Measurements from ENCODE around the gene LILRB3.
"Not testable (repeated sequence)": the region's sequence is repeated elsewhere in the genome, so short reads cannot be mapped to it uniquely, and the experiment has no call there.

The LILRB3 gene

DNA sequence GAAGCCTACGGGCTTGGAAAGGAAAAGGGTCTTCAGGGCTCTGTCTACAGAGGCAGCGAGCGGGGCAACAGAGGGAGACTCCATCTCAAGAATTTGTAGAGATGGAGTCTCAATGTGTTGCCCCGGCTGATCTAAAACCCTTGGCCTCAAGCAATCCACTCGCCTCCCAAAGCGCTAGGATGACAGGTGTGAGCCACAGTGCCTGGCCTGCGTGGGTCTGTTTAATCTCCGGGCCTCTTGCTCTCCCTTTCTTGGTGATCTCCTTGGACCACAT lies 14.1 kb downstream of the LILRB3 start:
- no peak for DNase-seq (ENCODE audit: low read depth)
- TF ChIP-seq, protein P1, sequence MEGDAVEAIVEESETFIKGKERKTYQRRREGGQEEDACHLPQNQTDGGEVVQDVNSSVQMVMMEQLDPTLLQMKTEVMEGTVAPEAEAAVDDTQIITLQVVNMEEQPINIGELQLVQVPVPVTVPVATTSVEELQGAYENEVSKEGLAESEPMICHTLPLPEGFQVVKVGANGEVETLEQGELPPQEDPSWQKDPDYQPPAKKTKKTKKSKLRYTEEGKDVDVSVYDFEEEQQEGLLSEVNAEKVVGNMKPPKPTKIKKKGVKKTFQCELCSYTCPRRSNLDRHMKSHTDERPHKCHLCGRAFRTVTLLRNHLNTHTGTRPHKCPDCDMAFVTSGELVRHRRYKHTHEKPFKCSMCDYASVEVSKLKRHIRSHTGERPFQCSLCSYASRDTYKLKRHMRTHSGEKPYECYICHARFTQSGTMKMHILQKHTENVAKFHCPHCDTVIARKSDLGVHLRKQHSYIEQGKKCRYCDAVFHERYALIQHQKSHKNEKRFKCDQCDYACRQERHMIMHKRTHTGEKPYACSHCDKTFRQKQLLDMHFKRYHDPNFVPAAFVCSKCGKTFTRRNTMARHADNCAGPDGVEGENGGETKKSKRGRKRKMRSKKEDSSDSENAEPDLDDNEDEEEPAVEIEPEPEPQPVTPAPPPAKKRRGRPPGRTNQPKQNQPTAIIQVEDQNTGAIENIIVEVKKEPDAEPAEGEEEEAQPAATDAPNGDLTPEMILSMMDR (conservative IDR thresholded peaks at IDR 0.05; ENCODE audit: low read depth, low read length), result no peak
- H3K4me3 ChIP-seq (ENCODE audit: low read length), result no peak overlapping the region

DNA sequence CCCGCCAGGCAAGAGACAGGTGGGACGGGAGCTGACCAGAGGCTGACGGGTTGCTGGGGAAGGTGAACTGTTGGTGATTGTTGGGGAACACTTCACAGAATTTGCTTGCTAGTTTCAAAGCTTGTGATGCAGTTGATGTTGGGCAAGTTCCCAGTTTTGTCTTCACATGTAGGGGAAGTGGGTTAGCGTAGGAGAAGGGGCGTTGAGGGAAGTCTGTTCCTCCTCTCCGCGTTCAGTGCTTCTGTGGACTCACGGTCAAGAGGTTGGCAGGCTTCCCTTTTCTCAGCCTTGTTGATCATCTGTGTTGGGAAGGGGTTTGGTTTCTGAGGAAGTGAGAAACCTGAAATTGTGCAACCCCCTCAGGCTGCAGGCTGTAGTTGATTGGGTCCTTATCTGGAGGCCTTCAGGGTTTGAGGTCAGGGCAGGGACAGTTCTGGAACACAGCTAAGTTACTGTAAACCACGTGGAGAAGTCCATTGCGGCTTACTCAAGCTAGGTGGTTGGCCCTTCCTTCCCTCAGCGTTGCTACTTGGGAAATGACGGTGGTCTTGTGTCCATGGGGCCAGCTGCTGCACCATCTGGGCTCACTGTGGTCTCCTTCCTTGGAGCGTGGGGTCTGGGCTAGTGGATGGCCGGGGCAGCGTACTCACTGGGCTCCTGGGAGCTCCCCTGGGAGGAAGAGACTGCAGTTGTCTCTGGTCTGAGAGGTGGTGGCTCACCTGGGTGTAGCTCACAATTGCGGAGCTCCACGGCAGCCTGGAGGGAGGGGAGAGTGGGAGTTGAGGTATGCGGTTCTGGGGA lies 14.6 kb downstream of the LILRB3 start:
- no peak for DNase-seq (ENCODE audit: low read depth)
- no peak overlapping the region for H3K4me3 ChIP-seq (ENCODE audit: low read length)
- TF ChIP-seq, protein P1 (conservative IDR thresholded peaks at IDR 0.05; ENCODE audit: low read depth, low read length), result no peak

DNA sequence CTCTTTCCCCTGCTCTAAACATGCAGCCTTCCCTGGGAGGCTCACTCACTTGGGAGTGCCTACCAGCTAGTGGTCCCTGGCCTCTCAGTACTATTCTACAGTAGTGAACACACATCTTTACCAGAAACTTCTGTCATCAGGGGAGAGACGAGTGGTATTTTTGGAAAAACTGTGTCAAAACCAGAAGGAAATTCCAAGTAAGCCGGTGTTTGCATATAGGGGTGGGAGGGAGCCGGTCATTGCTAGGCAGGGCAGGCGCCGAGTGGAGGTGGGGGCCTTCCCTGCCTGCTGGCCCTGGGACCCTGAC lies 15.2 kb downstream of the LILRB3 start:
- no peak for DNase-seq (ENCODE audit: low read depth)
- H3K4me3 ChIP-seq (ENCODE audit: low read length), result no peak overlapping the region
- TF ChIP-seq, protein P1 (conservative IDR thresholded peaks at IDR 0.05; ENCODE audit: low read depth, low read length), result no peak

DNA sequence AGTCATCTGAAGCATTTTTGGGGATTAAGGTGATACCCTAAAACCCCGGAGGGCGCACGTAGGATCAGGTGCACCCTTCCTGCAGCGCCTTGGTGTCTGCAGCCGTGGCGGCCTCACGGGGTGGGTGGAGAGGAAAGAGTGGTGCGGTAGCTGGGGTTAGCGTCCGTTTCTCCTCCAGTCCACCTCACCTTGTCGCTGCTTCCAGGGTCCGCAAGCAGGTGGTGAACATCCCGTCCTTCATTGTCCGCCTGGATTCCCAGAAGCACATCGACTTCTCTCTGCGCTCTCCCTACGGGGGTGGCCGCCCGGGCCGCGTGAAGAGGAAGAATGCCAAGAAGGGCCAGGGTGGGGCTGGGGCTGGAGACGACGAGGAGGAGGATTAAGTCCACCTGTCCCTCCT lies 15.6 kb downstream of the LILRB3 start:
- not testable (repeated sequence) for DNase-seq (ENCODE audit: low read depth); H3K4me3 ChIP-seq (ENCODE audit: low read length)

DNA sequence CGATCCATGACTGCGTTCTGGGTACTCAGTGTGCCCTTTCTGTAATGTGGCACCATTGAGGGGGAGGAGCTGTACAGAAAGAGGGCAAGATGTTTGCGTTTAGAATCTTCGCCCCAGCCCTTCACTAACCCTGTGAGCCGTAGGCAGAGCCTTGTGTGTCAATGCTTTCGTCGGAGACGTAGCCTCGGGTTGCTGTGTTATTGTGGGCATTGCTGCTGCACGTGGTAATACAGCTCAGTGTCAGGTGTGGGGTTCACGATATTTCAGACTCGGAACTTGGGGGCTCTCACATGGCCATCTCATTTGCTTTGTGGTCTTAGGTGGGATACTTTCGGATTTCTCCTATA lies 16.0 kb downstream of the LILRB3 start:
- TF ChIP-seq, protein P1 (conservative IDR thresholded peaks at IDR 0.05; ENCODE audit: low read depth, low read length), result no peak
- no peak for DNase-seq (ENCODE audit: low read depth)
- H3K4me3 ChIP-seq (ENCODE audit: low read length), result no peak overlapping the region

DNA sequence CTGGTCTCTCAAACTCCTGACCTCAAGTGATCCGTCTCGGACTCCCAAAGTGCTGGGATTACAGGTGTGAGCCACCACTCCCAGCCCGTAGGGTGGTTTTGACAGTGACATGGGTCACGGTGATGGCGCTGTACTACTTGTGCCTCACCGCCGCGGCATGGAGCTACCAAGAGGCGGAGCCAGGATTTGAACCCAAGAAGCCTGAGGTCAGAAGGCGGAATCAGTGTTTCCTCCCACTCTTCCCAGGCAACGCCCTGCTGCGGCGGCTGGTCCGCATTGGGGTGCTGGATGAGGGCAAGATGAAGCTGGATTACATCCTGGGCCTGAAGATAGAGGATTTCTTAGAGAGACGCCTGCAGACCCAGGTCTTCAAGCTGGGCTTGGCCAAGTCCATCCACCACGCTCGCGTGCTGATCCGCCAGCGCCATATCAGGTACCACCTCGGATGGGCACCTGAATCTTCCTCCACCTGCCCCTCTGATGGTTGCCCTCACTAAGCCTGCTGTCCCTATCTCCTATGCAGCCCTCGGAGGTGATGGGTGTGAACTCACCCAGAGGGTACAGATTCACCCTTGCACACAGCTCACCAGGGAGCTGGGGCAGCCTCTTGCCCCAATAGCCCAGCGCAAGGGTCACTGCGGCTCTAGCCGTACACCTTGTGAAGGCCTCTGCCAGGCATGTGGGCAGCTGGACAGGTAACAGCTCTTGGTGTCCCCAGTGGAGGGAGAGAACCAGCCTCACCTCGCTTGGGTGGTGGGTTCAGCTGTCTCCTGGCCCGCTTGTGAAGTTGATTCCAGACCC lies 16.6 kb downstream of the LILRB3 start:
- no peak for DNase-seq (ENCODE audit: low read depth)
- no peak overlapping the region for H3K4me3 ChIP-seq (ENCODE audit: low read length)
- TF ChIP-seq, protein P1 (conservative IDR thresholded peaks at IDR 0.05; ENCODE audit: low read depth, low read length), result no peak

DNA sequence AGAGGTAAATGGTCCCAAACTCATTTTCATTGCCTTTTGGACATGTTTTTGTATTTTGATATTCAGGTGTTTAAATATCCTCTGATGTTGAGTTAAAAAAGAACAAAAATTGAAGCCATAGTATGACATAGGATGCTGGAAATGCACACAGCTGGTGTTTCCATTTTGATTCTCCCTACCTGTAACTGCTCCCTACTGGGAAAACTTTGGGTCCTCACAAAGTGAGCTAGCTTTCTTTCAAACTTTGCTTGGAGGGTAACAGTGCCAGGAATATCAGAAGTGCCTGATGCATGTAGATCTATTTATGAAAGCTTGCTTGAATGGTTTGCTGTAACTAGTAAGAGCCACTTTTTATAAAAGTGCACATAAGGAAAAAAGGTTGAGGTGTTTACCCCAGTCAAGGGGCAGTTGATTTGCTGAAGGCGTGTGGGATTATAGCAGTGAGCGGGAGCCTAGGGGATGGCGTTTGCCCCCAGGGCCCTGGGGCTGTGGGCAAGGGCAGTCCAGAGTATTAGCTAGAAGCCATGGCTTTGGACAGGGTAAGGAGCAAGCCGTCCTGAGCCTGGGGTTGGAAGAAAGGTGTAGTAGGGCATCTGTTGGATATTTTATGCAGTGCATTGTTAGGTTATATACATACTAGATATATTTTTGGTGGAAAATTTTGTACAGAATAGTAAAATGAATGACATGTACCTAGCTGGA lies 17.9 kb downstream of the LILRB3 start:
- TF ChIP-seq, protein P1 (conservative IDR thresholded peaks at IDR 0.05; ENCODE audit: low read depth, low read length), result no peak
- DNase-seq (ENCODE audit: low read depth), result no peak
- no peak overlapping the region for H3K4me3 ChIP-seq (ENCODE audit: low read length)
